Effector memory CD8-positive, alpha-beta T cell (primary cell): Measurements from ENCODE around the gene GABRB1.

Source experiments
- ATAC-seq: fragments of 150-1000 bp; cut with Tn5 transposase; replicated peaks from 2 replicates; pipeline ENCODE4 v1.10.0; 2021; ENCODE audit warnings: mild to moderate bottlenecking, moderate library complexity
- DNase-seq, 3 experiments: peaks; one replicate each; pipeline ENCODE4 v3.0.0; 2021
- H3K27ac Mint-ChIP-seq, 2 donors: one replicate each; pipeline ENCODE4 v1.8.0; 2022; ENCODE audit warnings: mild to moderate bottlenecking in 2 of 2, mixed read lengths in 2 of 2, moderate library complexity in 2 of 2
- H3K27me3 Mint-ChIP-seq, 2 donors: one replicate each; pipeline ENCODE4 v1.8.0; 2022; ENCODE audit warnings: mixed read lengths in 2 of 2
- H3K36me3 Mint-ChIP-seq: one replicate; pipeline ENCODE4 v1.8.0; 2022; ENCODE audit warnings: mild to moderate bottlenecking, moderate library complexity, mixed read lengths; ENCODE audit not compliant: insufficient read depth
- H3K4me1 Mint-ChIP-seq, 2 donors: one replicate each; pipeline ENCODE4 v1.8.0; 2022; ENCODE audit warnings: low read depth in 2 of 2, mixed read lengths in 2 of 2
- H3K4me3 Mint-ChIP-seq, 2 donors: one replicate each; pipeline ENCODE4 v1.8.0; 2022; ENCODE audit warnings: mild to moderate bottlenecking in 2 of 2, mixed read lengths in 2 of 2, moderate library complexity in 2 of 2
- H3K9me3 Mint-ChIP-seq, 2 donors: one replicate each; pipeline ENCODE4 v1.8.0; 2022; ENCODE audit warnings: mixed read lengths in 2 of 2

GABRB1 gene

DNA sequence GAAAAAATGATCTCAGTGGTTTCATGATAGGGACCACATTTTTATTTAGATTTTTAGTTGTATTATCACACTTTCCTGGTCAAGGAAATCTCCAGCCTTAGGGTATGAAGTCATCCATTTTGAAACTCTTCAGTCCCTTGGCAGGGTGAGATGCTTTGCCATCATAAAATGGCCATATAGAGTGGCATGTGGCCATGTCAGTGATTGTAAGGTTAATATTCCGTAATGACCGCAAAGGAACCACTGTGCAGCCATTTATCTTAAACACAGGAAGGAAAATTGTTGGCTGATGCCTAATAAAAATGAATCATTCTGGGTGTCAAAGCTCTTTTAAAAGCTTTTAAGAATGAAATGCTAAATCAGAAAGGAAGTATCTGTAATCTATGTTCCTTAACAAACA, 396.6 kb downstream of the GABRB1 start:
- Mint-ChIP-seq H3K27me3 (peaks cover 2 to 15% of the 10 kb centered on the region in 2 donors), H3K27ac (no peak overlapping the region), H3K4me3 (no peak overlapping the region)

DNA sequence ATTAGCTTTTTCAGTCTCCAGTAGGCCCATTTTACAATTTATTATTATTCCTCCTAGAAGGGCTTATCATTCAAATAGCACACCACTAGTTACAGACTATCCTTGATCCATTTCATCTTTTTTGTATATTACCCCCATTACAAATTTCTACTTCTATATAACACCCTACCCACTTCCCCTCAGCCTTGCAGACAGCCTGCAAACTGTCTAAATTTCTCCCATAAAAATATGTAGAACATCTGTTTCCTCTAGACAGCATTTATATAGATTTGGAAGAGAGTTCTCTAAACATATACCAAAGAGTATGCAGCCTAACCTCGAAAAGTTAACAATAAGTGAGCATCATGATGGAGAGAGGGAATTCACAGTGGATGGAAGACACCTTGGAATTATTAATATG, 401.4 kb downstream of the GABRB1 start:
- H3K9me3 Mint-ChIP-seq, result no peaks in the 10 kb centered on the region
- ATAC-seq, result no peak

More for the DNA sequence above, 396.6 kb downstream of the GABRB1 start:
- Mint-ChIP-seq H3K9me3 (no peaks in the 10 kb centered on the region), H3K36me3 (no peaks in the 10 kb centered on the region), H3K4me1 (no peaks in the 10 kb centered on the region)
- DNase-seq, result no peak
- ATAC-seq, result no peak

DNA sequence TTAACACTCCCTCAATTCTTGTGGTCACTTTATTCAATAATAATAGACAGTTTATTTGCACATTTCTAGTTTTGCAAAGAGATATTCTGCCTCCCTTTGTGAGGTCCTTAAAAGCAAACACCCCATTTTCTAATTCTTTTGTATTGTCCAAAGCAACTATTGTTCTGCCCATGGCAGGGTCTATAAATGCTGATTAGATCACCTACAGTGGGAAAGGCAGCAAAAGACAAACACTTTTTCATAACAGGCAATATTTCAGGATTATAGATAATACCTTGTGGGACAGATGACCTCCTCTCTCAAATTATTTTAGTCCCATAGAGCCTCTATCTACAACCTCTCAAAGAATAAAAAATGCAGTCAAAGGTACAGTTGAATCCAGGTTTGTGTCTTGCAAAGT, 403.6 kb downstream of the GABRB1 start:
- DNase-seq (no peak), ATAC-seq (no peak)
- H3K27me3 Mint-ChIP-seq, result no peaks in the 10 kb centered on the region
- no peaks in the 10 kb centered on the region for H3K4me1 Mint-ChIP-seq
- H3K9me3 Mint-ChIP-seq, result no peaks in the 10 kb centered on the region
- H3K4me3 Mint-ChIP-seq, result no peak overlapping the region
- H3K36me3 Mint-ChIP-seq, result no peaks in the 10 kb centered on the region
- no peak overlapping the region for H3K27ac Mint-ChIP-seq

More for the DNA sequence above, 401.4 kb downstream of the GABRB1 start:
- no peaks in the 10 kb centered on the region for H3K36me3 Mint-ChIP-seq
- peaks cover 0 to 4% of the 10 kb centered on the region in 2 donors for H3K27me3 Mint-ChIP-seq
- no peak overlapping the region for H3K27ac Mint-ChIP-seq
- DNase-seq, result no peak
- no peak overlapping the region for H3K4me3 Mint-ChIP-seq
- H3K4me1 Mint-ChIP-seq, result no peaks in the 10 kb centered on the region

DNA sequence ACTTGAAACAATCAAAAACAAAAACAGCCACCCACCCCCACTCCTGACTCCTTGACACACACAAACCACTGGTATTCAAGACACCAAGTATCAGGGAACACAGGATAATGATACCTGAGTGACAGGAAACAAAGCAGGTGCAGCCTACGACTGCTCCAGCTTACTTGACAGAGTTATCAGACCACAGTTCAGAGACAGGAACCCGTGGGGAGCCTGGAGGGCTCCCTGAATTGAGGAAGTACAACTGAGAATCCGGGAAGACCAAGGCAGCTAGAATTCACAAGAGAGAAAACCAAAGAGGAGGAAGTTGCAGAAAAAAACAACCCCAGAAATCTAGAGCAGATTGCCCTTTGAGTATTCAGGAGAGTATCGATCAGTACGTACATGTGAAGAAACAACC, 411.6 kb downstream of the GABRB1 start:
- Mint-ChIP-seq H3K4me3 (no peak overlapping the region), H3K4me1 (peaks cover 5 to 13% of the 10 kb centered on the region in 2 donors), H3K27ac (peak overlapping the region in 1 of 2 donors; percentile 17), H3K36me3 (no peaks in the 10 kb centered on the region), H3K27me3 (no peaks in the 10 kb centered on the region), H3K9me3 (no peaks in the 10 kb centered on the region)
- ATAC-seq (no peak), DNase-seq (no peak)

DNA sequence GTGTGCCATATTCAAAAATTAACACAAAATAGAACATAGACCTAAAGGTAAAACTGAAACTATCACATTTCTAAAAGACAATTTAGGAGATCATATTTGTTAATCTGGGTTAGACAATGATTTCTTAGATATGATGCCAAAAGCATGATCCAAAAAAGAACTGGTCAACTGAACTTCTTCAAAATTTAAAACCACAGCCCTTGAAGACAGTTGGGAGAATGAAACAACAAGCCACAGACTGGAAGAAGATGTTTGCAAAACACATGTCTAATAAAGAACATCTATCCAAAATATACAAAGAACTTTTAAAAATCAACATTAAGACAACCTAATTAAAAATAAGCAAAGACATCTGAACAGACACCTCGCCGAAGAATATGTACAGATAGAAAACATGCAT, 412.7 kb downstream of the GABRB1 start:
- H3K27me3 Mint-ChIP-seq, result no peaks in the 10 kb centered on the region
- no peaks in the 10 kb centered on the region for H3K36me3 Mint-ChIP-seq
- no peaks in the 10 kb centered on the region for H3K9me3 Mint-ChIP-seq
- DNase-seq (no peak), ATAC-seq (no peak)
- no peak overlapping the region for H3K4me3 Mint-ChIP-seq
- no peak overlapping the region for H3K27ac Mint-ChIP-seq
- peaks cover 5 to 13% of the 10 kb centered on the region in 2 donors for H3K4me1 Mint-ChIP-seq

DNA sequence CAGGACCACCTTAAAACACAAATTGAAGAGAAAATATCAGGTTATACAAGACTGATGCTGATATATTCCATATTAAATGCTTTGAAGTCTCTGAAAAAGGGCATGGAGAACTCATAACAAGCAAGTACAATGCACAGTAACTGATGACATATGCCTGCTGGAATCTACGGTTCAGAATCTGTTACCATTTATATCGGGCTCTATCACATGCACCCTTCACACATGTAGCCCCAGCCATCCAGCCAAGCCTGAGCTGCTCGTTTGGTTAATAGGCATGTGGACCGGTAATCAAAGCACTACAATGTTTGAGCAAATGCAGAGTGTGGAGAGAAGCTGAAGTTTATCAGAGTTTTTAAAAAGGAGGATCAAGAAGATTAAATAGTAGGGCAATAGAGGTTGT, 420.3 kb downstream of the GABRB1 start:
- no peak for DNase-seq
- Mint-ChIP-seq H3K27ac (peak overlapping the region in 1 of 2 donors; percentile 5), H3K9me3 (no peaks in the 10 kb centered on the region), H3K36me3 (peaks cover 43% of the 10 kb centered on the region), H3K4me1 (peaks cover 3 to 14% of the 10 kb centered on the region in 2 donors), H3K27me3 (no peaks in the 10 kb centered on the region), H3K4me3 (no peak overlapping the region)
- no peak for ATAC-seq

DNA sequence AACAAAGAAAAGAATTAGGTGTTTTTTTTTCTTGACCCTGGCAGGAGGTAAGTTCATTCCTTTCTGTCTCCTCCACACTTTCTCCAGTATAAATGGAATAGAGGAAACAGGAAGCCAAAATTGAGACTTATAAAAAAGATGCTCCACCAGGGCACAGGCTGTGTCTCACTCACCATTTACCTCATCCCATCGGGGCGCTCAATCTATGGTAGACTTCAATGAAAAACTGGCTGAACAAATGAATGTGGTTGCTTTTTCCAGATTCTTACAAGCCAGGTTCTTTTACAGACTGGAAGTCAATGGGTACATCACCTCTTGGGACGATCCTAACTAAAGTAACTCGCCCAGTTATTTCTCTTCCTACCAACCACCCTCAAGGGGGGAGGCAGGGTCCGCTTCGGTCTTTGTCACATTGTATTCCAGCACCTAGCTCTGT, 431.4 kb downstream of the GABRB1 start:
- peak overlapping the region; percentile 87 to 90 for H3K4me3 Mint-ChIP-seq

DNA sequence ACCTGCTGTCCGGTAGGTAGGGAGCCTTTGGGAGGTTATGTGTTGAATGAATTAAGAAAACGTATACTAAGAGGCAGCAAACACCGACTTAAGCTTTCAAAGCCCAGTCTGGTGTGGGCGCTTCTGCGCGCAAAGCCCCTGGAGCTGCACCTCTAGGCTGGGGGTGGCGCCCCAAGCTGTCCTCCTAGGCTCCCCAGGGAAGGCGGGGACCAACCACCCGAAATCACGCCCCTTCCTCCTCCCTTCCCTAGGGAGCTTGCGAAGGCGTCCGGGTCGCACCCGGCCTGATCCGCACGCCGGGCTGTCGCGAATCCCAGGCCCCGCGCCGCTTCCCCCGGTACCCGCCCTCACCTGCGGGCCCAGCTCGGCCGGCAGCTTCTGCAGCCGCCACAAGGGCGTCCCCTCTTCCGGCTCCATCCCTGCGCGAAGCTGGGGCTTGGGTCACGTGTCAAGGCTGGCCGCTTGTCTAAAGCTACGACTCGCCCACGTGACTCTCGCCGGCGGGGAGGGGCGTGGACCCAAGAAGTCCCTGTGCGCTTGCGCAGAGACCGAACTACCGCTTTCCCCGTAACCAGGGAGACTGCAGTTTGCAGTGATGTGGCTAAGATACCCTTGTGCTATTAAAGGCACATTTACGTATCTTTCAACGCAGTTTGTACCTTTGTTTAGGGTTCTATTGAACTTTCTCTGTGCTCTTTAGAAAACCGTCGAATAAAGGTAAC, 432.0 kb downstream of the GABRB1 start, which contains the start of gene COMMD8:
TSS of gene COMMD8 (minus strand) at position 468 of the 722 bp plus-strand sequence. CDS start at position 417, 51 bp downstream.
- DNase-seq, result peak; percentile 98
- H3K4me1 Mint-ChIP-seq, result peaks cover 25 to 45% of the 10 kb centered on the region in 2 donors
- peaks cover 6% of the 10 kb centered on the region for H3K36me3 Mint-ChIP-seq
- H3K27me3 Mint-ChIP-seq, result no peaks in the 10 kb centered on the region
- peak within 1 kb of the TSS; percentile 91 to 92 for H3K27ac Mint-ChIP-seq
- peak; percentile 91 for ATAC-seq
- H3K9me3 Mint-ChIP-seq, result no peaks in the 10 kb centered on the region
- peak within 1 kb of the TSS; percentile 87 to 90 for H3K4me3 Mint-ChIP-seq

More for the DNA sequence above, 431.4 kb downstream of the GABRB1 start:
- no peak for ATAC-seq
- Mint-ChIP-seq H3K9me3 (no peaks in the 10 kb centered on the region), H3K27me3 (no peaks in the 10 kb centered on the region), H3K4me1 (peaks cover 25 to 48% of the 10 kb centered on the region in 2 donors), H3K27ac (peak overlapping the region; percentile 91 to 92), H3K36me3 (peaks cover 6% of the 10 kb centered on the region)
- no peak for DNase-seq

DNA sequence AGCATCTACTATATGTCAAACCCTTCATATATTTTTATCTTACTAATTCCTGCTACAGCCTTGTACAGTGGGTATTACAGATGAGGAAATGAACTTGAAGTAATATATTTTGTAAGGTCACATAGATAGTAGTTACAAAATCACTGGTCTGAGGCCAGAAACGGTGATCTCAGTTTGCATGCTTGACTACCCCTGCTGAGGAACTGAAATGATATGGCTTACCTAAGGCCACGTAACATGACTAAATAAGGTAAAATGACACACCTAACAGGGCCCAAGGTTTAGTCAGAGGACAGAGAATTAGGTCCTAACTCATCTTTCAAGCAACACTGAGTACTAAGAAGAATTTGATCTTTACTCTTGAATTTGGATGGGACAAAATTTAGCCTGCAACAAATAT, 433.6 kb downstream of the GABRB1 start:
- no peak overlapping the region for H3K27ac Mint-ChIP-seq
- DNase-seq (no peak), ATAC-seq (no peak)
- no peaks in the 10 kb centered on the region for H3K9me3 Mint-ChIP-seq
- H3K4me3 Mint-ChIP-seq, result no peak overlapping the region
- peaks cover 25 to 29% of the 10 kb centered on the region in 2 donors for H3K4me1 Mint-ChIP-seq
- peaks cover 6% of the 10 kb centered on the region for H3K36me3 Mint-ChIP-seq
- peaks cover 0 to 7% of the 10 kb centered on the region in 2 donors for H3K27me3 Mint-ChIP-seq

DNA sequence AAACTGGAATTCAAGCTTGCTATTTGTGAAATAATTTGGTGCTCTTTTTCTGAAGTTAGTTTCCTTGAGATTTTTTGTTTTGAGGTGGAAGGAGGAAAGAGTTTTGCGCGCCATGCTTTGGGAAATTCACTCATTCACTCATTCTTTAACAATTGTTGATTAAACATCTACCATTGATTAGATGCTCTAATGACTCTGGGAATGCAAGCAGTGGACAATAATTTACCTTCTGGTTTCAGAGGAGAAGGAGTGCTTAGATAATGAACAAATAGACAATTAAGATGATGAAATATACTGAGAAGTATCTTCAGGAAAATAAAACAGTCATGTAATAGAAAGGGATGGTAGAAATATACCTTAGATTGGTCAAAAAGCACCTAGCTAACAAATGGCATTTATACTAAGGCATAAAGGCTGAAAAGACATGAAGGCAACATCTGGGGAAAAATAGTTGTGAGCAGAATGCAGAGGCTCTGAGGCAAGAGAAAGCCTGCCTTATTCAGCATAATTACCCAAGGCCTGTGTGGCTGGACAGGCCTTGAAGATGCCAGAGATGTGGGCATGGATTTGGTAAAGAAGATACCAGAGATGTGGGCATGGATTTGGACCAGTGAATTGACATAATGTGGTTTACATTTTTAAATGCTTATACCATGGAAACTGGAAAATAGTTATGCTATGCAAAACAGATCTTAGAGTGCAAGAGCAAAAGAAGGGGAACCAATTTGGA, 434.9 kb downstream of the GABRB1 start:
- Mint-ChIP-seq H3K27ac (no peak overlapping the region), H3K27me3 (peaks cover 0 to 7% of the 10 kb centered on the region in 2 donors), H3K4me1 (peaks cover 17 to 22% of the 10 kb centered on the region in 2 donors), H3K36me3 (peaks cover 6% of the 10 kb centered on the region), H3K9me3 (no peaks in the 10 kb centered on the region), H3K4me3 (no peak overlapping the region)
- DNase-seq (no peak), ATAC-seq (no peak)

DNA sequence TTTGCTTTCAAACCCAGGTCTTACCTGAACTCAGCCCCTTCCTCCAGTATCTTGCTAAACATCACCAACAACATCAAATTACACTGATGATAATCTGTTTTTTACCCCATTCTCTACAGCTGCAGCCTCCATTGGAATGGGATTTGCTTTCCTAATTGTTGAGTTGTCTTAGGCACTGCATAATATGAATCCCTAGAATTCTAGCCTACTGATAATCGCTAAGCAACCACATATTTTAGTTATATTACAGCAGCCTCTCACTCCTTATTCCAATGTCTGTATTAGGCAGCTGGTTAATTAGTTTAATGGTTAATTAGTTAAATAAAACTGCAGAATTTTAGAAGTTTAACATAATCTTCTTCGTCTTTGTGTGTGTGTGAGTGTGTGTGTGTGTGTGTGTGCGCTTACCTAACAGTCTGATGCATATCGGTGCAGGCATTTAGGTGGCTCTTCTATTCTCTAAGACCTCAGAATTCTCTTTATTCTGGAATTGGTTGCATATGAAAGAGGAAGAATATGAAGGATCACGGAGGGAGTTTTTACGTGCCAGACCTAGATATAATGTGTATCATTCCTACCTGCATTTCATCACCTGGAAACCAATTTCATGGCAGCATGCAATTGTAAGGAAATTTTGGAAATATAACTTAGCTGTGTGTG, 437.5 kb downstream of the GABRB1 start:
- no peaks in the 10 kb centered on the region for H3K36me3 Mint-ChIP-seq
- no peak overlapping the region for H3K27ac Mint-ChIP-seq
- peaks cover under 1% of the 10 kb centered on the region in 2 donors for H3K4me1 Mint-ChIP-seq
- ATAC-seq (no peak), DNase-seq (no peak)
- H3K9me3 Mint-ChIP-seq, result no peaks in the 10 kb centered on the region
- H3K4me3 Mint-ChIP-seq, result no peak overlapping the region
- H3K27me3 Mint-ChIP-seq, result peaks cover 10 to 14% of the 10 kb centered on the region in 2 donors

DNA sequence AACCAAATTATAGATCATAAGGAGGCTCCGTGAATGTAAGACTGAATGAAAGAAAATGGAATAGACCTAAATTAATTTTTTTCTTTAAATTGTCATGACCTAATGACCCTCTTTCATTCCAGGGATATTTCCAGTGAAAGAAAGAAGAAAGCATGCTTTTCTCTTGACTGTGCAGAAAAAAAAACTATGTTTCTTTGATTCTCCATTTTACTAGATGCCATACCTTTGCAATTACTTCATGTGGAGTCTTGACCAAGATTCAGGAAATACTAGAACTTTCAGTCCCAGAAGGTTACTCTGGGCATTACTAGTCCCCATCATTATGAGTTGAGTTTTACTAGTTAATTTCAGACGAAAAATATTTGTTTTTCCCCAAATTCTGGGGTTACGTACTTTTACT, 438.6 kb downstream of the GABRB1 start:
- peaks cover 10 to 14% of the 10 kb centered on the region in 2 donors for H3K27me3 Mint-ChIP-seq
- no peaks in the 10 kb centered on the region for H3K36me3 Mint-ChIP-seq
- no peak overlapping the region for H3K27ac Mint-ChIP-seq
- peaks cover 0 to 2% of the 10 kb centered on the region in 2 donors for H3K4me1 Mint-ChIP-seq
- ATAC-seq (no peak), DNase-seq (no peak)
- H3K4me3 Mint-ChIP-seq, result no peak overlapping the region
- H3K9me3 Mint-ChIP-seq, result no peaks in the 10 kb centered on the region

DNA sequence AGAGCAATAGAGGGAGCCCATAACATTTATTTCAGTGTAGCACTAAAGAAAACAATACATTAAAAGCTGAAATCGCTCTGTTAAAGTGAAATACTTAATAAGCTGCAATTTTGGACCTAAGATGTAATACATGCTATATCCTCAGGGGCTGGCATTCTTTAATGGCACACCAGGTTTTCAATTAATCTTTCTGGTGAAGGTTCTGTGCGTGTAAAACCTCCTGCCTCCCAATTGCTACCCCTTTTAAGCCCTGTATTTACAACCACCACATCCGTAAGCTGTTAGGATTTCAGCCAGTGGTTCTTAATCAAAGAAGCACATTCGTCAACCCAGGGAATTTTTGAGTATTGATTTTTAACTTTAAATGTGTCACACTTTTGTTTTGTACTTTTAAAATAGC, 439.7 kb downstream of the GABRB1 start:
- DNase-seq, result no peak
- no peaks in the 10 kb centered on the region for H3K9me3 Mint-ChIP-seq
- H3K4me1 Mint-ChIP-seq, result peaks cover 0 to 2% of the 10 kb centered on the region in 2 donors
- peaks cover 10 to 14% of the 10 kb centered on the region in 2 donors for H3K27me3 Mint-ChIP-seq
- no peak for ATAC-seq
- no peak overlapping the region for H3K27ac Mint-ChIP-seq
- no peak overlapping the region for H3K4me3 Mint-ChIP-seq
- H3K36me3 Mint-ChIP-seq, result no peaks in the 10 kb centered on the region
